Sigmoid colon (tissue), 4 donors: ENCODE data around the gene PTPN3.

ENCODE experiments used
- POLR2AphosphoS5 ChIP-seq, 4 donors: sonication (generic); formaldehyde crosslinking; IDR thresholded peaks; one replicate each; pipeline ENCODE4 v1.6.1; 2017; ENCODE audit warnings: antibody characterized with exemption in 4 of 4
- TF ChIP-seq, protein P1 (sequence below), 4 experiments: fragments of 450-650 bp in 3 of 4; fragments of 200-600 bp in 1 of 4; IDR thresholded peaks; one replicate each; pipeline ENCODE4 v1.5.1; 2016 to 2019; ENCODE audit warnings: antibody characterized with exemption in 4 of 4, mild to moderate bottlenecking in 3 of 4, moderate library complexity in 2 of 4

DNA sequence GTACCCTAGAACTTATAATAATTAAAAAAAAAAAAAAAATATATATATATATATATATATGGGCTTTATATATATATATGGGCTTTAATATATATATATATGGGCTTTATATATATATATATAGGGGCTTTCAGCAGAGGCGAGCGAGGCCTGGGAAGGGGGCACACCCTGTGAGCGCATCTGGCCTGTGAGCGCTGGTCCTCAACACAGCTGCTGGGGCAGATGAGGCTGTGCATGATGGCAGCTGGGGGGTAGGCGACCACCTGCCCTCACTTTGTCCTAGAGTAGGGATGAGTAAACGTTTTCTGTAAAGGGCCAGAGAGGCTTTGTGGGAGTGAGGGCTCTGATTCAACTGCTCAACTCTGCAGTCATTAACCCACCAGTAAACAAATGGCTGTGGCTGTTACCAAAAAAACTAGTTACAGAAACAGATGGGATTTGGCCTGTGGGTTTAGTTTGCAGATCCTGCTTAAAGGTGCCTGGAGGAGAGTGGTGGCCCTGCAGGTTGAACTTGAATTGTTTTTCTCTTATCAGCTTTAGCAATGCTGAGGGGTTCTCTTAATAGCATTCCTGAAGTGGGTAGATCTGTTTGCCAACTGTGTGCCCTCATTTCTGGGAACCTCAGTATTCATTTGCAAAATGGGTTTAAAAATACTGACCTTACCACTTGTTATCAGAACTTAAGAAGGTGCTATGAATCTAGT is 89.2 kb downstream of the PTPN3 start:
- TF ChIP-seq, protein P1, sequence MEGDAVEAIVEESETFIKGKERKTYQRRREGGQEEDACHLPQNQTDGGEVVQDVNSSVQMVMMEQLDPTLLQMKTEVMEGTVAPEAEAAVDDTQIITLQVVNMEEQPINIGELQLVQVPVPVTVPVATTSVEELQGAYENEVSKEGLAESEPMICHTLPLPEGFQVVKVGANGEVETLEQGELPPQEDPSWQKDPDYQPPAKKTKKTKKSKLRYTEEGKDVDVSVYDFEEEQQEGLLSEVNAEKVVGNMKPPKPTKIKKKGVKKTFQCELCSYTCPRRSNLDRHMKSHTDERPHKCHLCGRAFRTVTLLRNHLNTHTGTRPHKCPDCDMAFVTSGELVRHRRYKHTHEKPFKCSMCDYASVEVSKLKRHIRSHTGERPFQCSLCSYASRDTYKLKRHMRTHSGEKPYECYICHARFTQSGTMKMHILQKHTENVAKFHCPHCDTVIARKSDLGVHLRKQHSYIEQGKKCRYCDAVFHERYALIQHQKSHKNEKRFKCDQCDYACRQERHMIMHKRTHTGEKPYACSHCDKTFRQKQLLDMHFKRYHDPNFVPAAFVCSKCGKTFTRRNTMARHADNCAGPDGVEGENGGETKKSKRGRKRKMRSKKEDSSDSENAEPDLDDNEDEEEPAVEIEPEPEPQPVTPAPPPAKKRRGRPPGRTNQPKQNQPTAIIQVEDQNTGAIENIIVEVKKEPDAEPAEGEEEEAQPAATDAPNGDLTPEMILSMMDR (IDR thresholded peaks at IDR 0.05) = no peak
- TF ChIP-seq POLR2AphosphoS5 (IDR thresholded peaks at IDR 0.05) = no peak
